OCI-LY1 (cell line): Measurements from ENCODE around the gene GRM3.
"Not testable (repeated sequence)": the region's sequence is repeated elsewhere in the genome, so short reads cannot be mapped to it uniquely, and the experiment has no call there.

ENCODE experiments used
- EZH2 ChIP-seq: fragments of 200-600 bp; sonication (generic), shearing (Covaris generic); IDR thresholded peaks from 2 replicates; pipeline ENCODE4 v1.8.0; 2017; ENCODE audit warnings: borderline replicate concordance, mixed run types, mild to moderate bottlenecking, antibody characterized with exemption, low read length, moderate library complexity, mixed read lengths
- TF ChIP-seq, protein P1 (sequence below): fragments of 200-600 bp; sonication (generic), shearing (Covaris generic); IDR thresholded peaks from 2 replicates; pipeline ENCODE4 v1.5.1; 2017; ENCODE audit warnings: mild to moderate bottlenecking, antibody characterized with exemption, low read length, moderate library complexity, mixed read lengths

GRCh38 chr7:86615711-86616110 lies 28.0 kb upstream of the GRM3 start:
- TF ChIP-seq, protein P1, sequence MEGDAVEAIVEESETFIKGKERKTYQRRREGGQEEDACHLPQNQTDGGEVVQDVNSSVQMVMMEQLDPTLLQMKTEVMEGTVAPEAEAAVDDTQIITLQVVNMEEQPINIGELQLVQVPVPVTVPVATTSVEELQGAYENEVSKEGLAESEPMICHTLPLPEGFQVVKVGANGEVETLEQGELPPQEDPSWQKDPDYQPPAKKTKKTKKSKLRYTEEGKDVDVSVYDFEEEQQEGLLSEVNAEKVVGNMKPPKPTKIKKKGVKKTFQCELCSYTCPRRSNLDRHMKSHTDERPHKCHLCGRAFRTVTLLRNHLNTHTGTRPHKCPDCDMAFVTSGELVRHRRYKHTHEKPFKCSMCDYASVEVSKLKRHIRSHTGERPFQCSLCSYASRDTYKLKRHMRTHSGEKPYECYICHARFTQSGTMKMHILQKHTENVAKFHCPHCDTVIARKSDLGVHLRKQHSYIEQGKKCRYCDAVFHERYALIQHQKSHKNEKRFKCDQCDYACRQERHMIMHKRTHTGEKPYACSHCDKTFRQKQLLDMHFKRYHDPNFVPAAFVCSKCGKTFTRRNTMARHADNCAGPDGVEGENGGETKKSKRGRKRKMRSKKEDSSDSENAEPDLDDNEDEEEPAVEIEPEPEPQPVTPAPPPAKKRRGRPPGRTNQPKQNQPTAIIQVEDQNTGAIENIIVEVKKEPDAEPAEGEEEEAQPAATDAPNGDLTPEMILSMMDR = peak; percentile 30; the same call in 1 of the 2 replicates
- not testable (repeated sequence) for TF ChIP-seq EZH2
